Peyer's patch (tissue), 4 donors: Measurements from ENCODE around the gene COIL. TPM values are rescaled to one million over a fixed set of nuclear protein-coding genes. Genes with fewer than 3 reads are reported as not detected.
"Not testable (repeated sequence)": the region's sequence is repeated elsewhere in the genome, so short reads cannot be mapped to it uniquely, and the experiment has no call there.

Experiments
- DNase-seq, 3 donors: peaks; one replicate each; pipeline ENCODE4 v3.0.0-alpha.2; 2017 to 2019
- H3K27ac ChIP-seq, 4 donors: fragments of 200-600 bp; sonication (generic); one replicate each; pipeline ENCODE4 v1.5.1; 2016 to 2019
- H3K27me3 ChIP-seq, 2 donors: fragments of 200-600 bp; sonication (generic); one replicate each; pipeline ENCODE4 v1.5.1; 2019
- H3K36me3 ChIP-seq, 3 donors: fragments of 200-600 bp; sonication (generic); one replicate each; pipeline ENCODE4 v1.5.1; 2016 to 2019
- H3K4me1 ChIP-seq, 4 donors: fragments of 200-600 bp; sonication (generic); one replicate each; pipeline ENCODE4 v1.5.1; 2016 to 2019
- H3K4me3 ChIP-seq, 4 donors: fragments of 200-600 bp; sonication (generic); 1 replicate in 3 of 4; 2 replicates in 1 of 4; pipeline ENCODE4 v1.5.1; 2016 to 2019; ENCODE audit warnings: mild to moderate bottlenecking in 1 of 4
- H3K9me3 ChIP-seq, 4 donors: fragments of 200-600 bp; sonication (generic); one replicate each; pipeline ENCODE4 v1.5.1; 2016 to 2019; ENCODE audit warnings: mild to moderate bottlenecking in 1 of 4
- CTCF ChIP-seq, 6 experiments: fragments of 450-650 bp in 4 of 6; fragments of 200-600 bp in 2 of 6; sonication (generic) in 1 of 6; IDR thresholded peaks; one replicate each; pipeline ENCODE4 v1.5.1; 2017 to 2019; ENCODE audit warnings: antibody characterized with exemption in 6 of 6, mild to moderate bottlenecking in 3 of 6, moderate library complexity in 1 of 6
- POLR2A ChIP-seq, 2 donors: fragments of 450-650 bp; IDR thresholded peaks; one replicate each; pipeline ENCODE4 v1.5.1; 2017; ENCODE audit warnings: antibody characterized with exemption in 2 of 2, mild to moderate bottlenecking in 2 of 2, moderate library complexity in 2 of 2
- total RNA-seq, 4 donors: library from RNA; depleted of rRNA; stranded (reverse); fragments of >200 nt; gene quantifications; one replicate each; pipeline ENCODE4 v1.1.0, GENCODE V29; 2016

Gene COIL
- total RNA-seq, 4 donors from 2014 or later: 8.6 to 20.6 (median 12.5) TPM

GRCh38 chr17:56945938-56946505 is 14.8 kb downstream of the COIL start:
- DNase-seq: no peak
- Histone ChIP-seq H3K27ac (no peak overlapping the region), H3K4me3 (no peak overlapping the region), H3K9me3 (no peaks in the 10 kb centered on the region), H3K4me1 (no peaks in the 10 kb centered on the region), H3K36me3 (peaks cover 0 to 85% (median 0%) of the 10 kb centered on the region in 3 donors), H3K27me3 (no peaks in the 10 kb centered on the region)
- no peak for TF ChIP-seq POLR2A (IDR thresholded peaks at IDR 0.05)
- TF ChIP-seq CTCF (IDR thresholded peaks at IDR 0.05): no peak

- H3K4me1 ChIP-seq: no peaks in the 10 kb centered on the region
- H3K9me3 ChIP-seq: no peaks in the 10 kb centered on the region
- no peak overlapping the region for H3K27ac ChIP-seq
- no peaks in the 10 kb centered on the region for H3K27me3 ChIP-seq
- H3K4me3 ChIP-seq: no peak overlapping the region
- no peak for DNase-seq
- H3K36me3 ChIP-seq: peaks cover 0 to 76% (median 0%) of the 10 kb centered on the region in 3 donors
- TF ChIP-seq POLR2A (IDR thresholded peaks at IDR 0.05) (no peak), CTCF (IDR thresholded peaks at IDR 0.05) (no peak)
These were observed 17.2 kb downstream of the COIL start for GRCh38 chr17:56943505-56944125.

- TF ChIP-seq CTCF (IDR thresholded peaks at IDR 0.05): peak; percentile 44 to 84 (median 70)
- TF ChIP-seq POLR2A (IDR thresholded peaks at IDR 0.05): no peak
- Histone ChIP-seq H3K4me1 (peaks cover 0 to 7% (median 0%) of the 10 kb centered on the region in 4 donors), H3K27ac (no peak overlapping the region), H3K27me3 (no peaks in the 10 kb centered on the region), H3K36me3 (peaks cover 0 to 65% (median 0%) of the 10 kb centered on the region in 3 donors), H3K9me3 (no peaks in the 10 kb centered on the region), H3K4me3 (no peak overlapping the region)
- DNase-seq: no peak
These were observed 20.9 kb downstream of the COIL start for GRCh38 chr17:56939869-56940484.

GRCh38 chr17:56938206-56938605 is 22.6 kb downstream of the COIL start:
- not testable (repeated sequence) for H3K4me1 ChIP-seq, DNase-seq, H3K9me3 ChIP-seq, H3K4me3 ChIP-seq, H3K27me3 ChIP-seq
- H3K27ac ChIP-seq: peak overlapping the region in 1 of 4 donors; percentile 20
- peaks cover 0 to 52% (median 0%) of the 10 kb centered on the region in 3 donors for H3K36me3 ChIP-seq

- no peak overlapping the region for H3K4me3 ChIP-seq
These were observed 23.2 kb downstream of the COIL start for GRCh38 chr17:56937687-56938086.

More at GRCh38 chr17:56937687-56938086, 23.2 kb downstream of the COIL start:
- no peak for DNase-seq
- H3K27me3 ChIP-seq: no peaks in the 10 kb centered on the region
- H3K27ac ChIP-seq: peak overlapping the region in 1 of 4 donors; percentile 20
- TF ChIP-seq POLR2A (IDR thresholded peaks at IDR 0.05) (no peak), CTCF (IDR thresholded peaks at IDR 0.05) (no peak)
- H3K36me3 ChIP-seq: peaks cover 0 to 49% (median 0%) of the 10 kb centered on the region in 3 donors
- peaks cover 0 to 7% (median 0%) of the 10 kb centered on the region in 4 donors for H3K4me1 ChIP-seq
- H3K9me3 ChIP-seq: no peaks in the 10 kb centered on the region
